ENCODE data around the gene EYA2.

- TF ChIP-seq CTCF (IDR thresholded peaks at IDR 0.05; ENCODE audit: low read depth, low read length, missing input control) (no peak), TAF1 (conservative IDR thresholded peaks at IDR 0.05) (no peak), MAX (IDR thresholded peaks at IDR 0.05) (no peak), REST (IDR thresholded peaks at IDR 0.05) (no peak), YY1 (IDR thresholded peaks at IDR 0.05) (no peak), JUND (IDR thresholded peaks at IDR 0.05) (no peak), NR2F2 (IDR thresholded peaks at IDR 0.05) (no peak), ZBTB33 (IDR thresholded peaks at IDR 0.05) (no peak), HNF4A (conservative IDR thresholded peaks at IDR 0.05) (no peak), RAD21 (IDR thresholded peaks at IDR 0.05) (no peak)
Measured at GRCh38 chr20:47208534-47209174, 314.0 kb downstream of the EYA2 start.
